Measurements from ENCODE around the gene PALS2. TPM values are rescaled to one million over a fixed set of nuclear protein-coding genes. Genes with fewer than 3 reads are reported as not detected.

The PALS2 gene
- total RNA-seq, 2 experiments from 2014 or later: 26.3 to 75.9 TPM

GRCh38 chr7:24619978-24620377 lies 46.7 kb downstream of the PALS2 start:
- Histone ChIP-seq H3K27ac (ENCODE audit: low read depth, low read length, poor library complexity, severe bottlenecking) (no peak overlapping the region), H3K4me1 (ENCODE audit: insufficient read depth, low read length, poor library complexity, severe bottlenecking) (no peaks in the 10 kb centered on the region), H2AFZ (ENCODE audit: low read length) (no peak overlapping the region), H3K4me3 (ENCODE audit: low read depth, low read length, poor library complexity, severe bottlenecking) (no peak overlapping the region), H3K79me2 (ENCODE audit: insufficient read depth, low read depth, low read length) (peaks cover 81% of the 10 kb centered on the region), H4K20me1 (ENCODE audit: insufficient read depth, low read length) (peaks cover 4% of the 10 kb centered on the region), H3K4me2 (ENCODE audit: low read length) (no peak overlapping the region), H3K9me2 (ENCODE audit: insufficient read depth, low read length) (no peaks in the 10 kb centered on the region), H3K36me3 (ENCODE audit: insufficient read depth, low read length) (peaks cover 7% of the 10 kb centered on the region; the same call in 1 of the 2 replicates), H3K9me3 (ENCODE audit: low read length) (peaks cover 31% of the 10 kb centered on the region)
- TF ChIP-seq EZH2phosphoT487 (IDR thresholded peaks at IDR 0.05; ENCODE audit: borderline replicate concordance, low read depth, low read length): no peak
- no peak for TF ChIP-seq CTCF (conservative IDR thresholded peaks at IDR 0.05; ENCODE audit: low read length)
- BruUV-seq (replicated peaks): no TSS peak
- intact Hi-C loops (cut with micrococcal nuclease; ENCODE audit: unreplicated experiment): no loop called here
- CTCF ChIA-PET (ENCODE audit: unreplicated experiment): no interaction called here
- POLR2A ChIA-PET: interaction anchor here (1.3 kb wide), 1 partner anchor 9 kb away, joined by 4 read pairs; no protein-coding TSS in a partner anchor
- no peak for DNase-seq (ENCODE audit: low spot score)

- intact Hi-C loops (cut with micrococcal nuclease; ENCODE audit: unreplicated experiment): no loop called here
These were observed 49.5 kb downstream of the PALS2 start for GRCh38 chr7:24622646-24623182.

More at GRCh38 chr7:24622646-24623182, 49.5 kb downstream of the PALS2 start:
- peaks cover 24% of the 10 kb centered on the region for H3K36me3 ChIP-seq (ENCODE audit: insufficient read depth, low read length)
- peaks cover 4% of the 10 kb centered on the region for H4K20me1 ChIP-seq (ENCODE audit: insufficient read depth, low read length)
- no peaks in the 10 kb centered on the region for H3K9me2 ChIP-seq (ENCODE audit: insufficient read depth, low read length)
- TF ChIP-seq CTCF (conservative IDR thresholded peaks at IDR 0.05; ENCODE audit: low read length) (no peak), EZH2phosphoT487 (IDR thresholded peaks at IDR 0.05; ENCODE audit: borderline replicate concordance, low read depth, low read length) (no peak)
- H2AFZ ChIP-seq (ENCODE audit: low read length): no peak overlapping the region
- no TSS peak for BruUV-seq (replicated peaks)
- no peak overlapping the region for H3K27ac ChIP-seq (ENCODE audit: low read depth, low read length, poor library complexity, severe bottlenecking)
- peaks cover 8% of the 10 kb centered on the region for H3K9me3 ChIP-seq (ENCODE audit: low read length)
- H3K4me1 ChIP-seq (ENCODE audit: insufficient read depth, low read length, poor library complexity, severe bottlenecking): no peaks in the 10 kb centered on the region
- no peak overlapping the region for H3K4me3 ChIP-seq (ENCODE audit: low read depth, low read length, poor library complexity, severe bottlenecking)
- ChIA-PET POLR2A (interaction anchor here (0.6 to 1.3 kb wide), 2 partner anchors 29 to 802 kb away, joined by 3 read pairs; no protein-coding TSS in a partner anchor), CTCF (ENCODE audit: unreplicated experiment) (no interaction called here)
- no peak overlapping the region for H3K4me2 ChIP-seq (ENCODE audit: low read length)
- peaks cover 63% of the 10 kb centered on the region for H3K79me2 ChIP-seq (ENCODE audit: insufficient read depth, low read depth, low read length)
- no peak for DNase-seq (ENCODE audit: low spot score)

Small RNA genes lying within 50 kb of the gene (small RNA-seq; reads per million reads assigned to genes)
- gene RNU6-1103P: not detected
- gene SUMO2P14: not detected

Other genes with a start within 250 kb of the PALS2 start
- gene GSDME, start 184.0 kb downstream of the PALS2 start, total RNA-seq (2014; rRNA removed; shearing (Covaris generic)): 41.7 and 49.9 TPM in 2 replicates
- gene GSDME, start 184.0 kb downstream of the PALS2 start, total RNA-seq (2022): 33.0 and 47.0 TPM in 2 replicates